ENCODE measurements around the gene NRIP3. TPM values are rescaled to one million over a fixed set of nuclear protein-coding genes. Genes with fewer than 3 reads are reported as not detected.

Gene NRIP3
- total and polyA plus RNA-seq, 2 of the 13 experiments (the other 11 are each of a cell fraction or from before 2014, with no cell fraction given), result 0.04 to 0.07 TPM

- TF ChIP-seq DZIP1 (CRISPR knock-in tag; IDR thresholded peaks at IDR 0.05) (no peak), ZNF768 (CRISPR knock-in tag; IDR thresholded peaks at IDR 0.05) (no peak), NBN (conservative IDR thresholded peaks at IDR 0.05) (no peak), IRF9 (CRISPR knock-in tag; IDR thresholded peaks at IDR 0.05; ENCODE audit: borderline replicate concordance) (no peak), ZNF362 (CRISPR knock-in tag; IDR thresholded peaks at IDR 0.05; ENCODE audit: borderline replicate concordance) (peak; percentile 44; the same call in 1 of the 2 replicates), TFAP4 (IDR thresholded peaks at IDR 0.05; ENCODE audit: borderline replicate concordance, low read depth) (peak; percentile 62; the same call in 1 of the 2 replicates), HCFC1 (IDR thresholded peaks at IDR 0.05; ENCODE audit: low read depth, low read length) (no peak), ZBTB7B (CRISPR knock-in tag; IDR thresholded peaks at IDR 0.05) (no peak), ZNF557 (CRISPR knock-in tag; IDR thresholded peaks at IDR 0.05) (no peak), ZBTB4 (CRISPR knock-in tag; IDR thresholded peaks at IDR 0.05; ENCODE audit: borderline replicate concordance) (no peak), SPEN (CRISPR knock-in tag; IDR thresholded peaks at IDR 0.05; ENCODE audit: low read depth) (no peak), RERE (CRISPR knock-in tag; IDR thresholded peaks at IDR 0.05; ENCODE audit: low read depth) (no peak), ATF7-NPFF (CRISPR knock-in tag; IDR thresholded peaks at IDR 0.05; ENCODE audit: low read depth) (no peak), PHF21A (CRISPR knock-in tag; IDR thresholded peaks at IDR 0.05) (peak; percentile 42; the same call in 1 of the 2 replicates), ZFP41 (CRISPR knock-in tag; IDR thresholded peaks at IDR 0.05; ENCODE audit: borderline replicate concordance) (no peak)
Measured at GRCh38 chr11:8985462-8985861, 18.3 kb downstream of the NRIP3 start (continued).
